HG02884 (cell line): ENCODE data around the gene SYNGR3.
A peak's percentile ranks its signal among the peaks of the same experiment; 100 is the strongest.
"Not testable (repeated sequence)": the region's sequence is repeated elsewhere in the genome, so short reads cannot be mapped to it uniquely, and the experiment has no call there.

ENCODE experiments used
- ATAC-seq: cut with Tn5 transposase; IDR thresholded peaks from one replicate; pipeline ENCODE4 v1.9.1; 2021; ENCODE audit warnings: mild to moderate bottlenecking, moderate library complexity; ENCODE audit not compliant: unreplicated experiment

Gene SYNGR3, protein sequence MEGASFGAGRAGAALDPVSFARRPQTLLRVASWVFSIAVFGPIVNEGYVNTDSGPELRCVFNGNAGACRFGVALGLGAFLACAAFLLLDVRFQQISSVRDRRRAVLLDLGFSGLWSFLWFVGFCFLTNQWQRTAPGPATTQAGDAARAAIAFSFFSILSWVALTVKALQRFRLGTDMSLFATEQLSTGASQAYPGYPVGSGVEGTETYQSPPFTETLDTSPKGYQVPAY

DNA sequence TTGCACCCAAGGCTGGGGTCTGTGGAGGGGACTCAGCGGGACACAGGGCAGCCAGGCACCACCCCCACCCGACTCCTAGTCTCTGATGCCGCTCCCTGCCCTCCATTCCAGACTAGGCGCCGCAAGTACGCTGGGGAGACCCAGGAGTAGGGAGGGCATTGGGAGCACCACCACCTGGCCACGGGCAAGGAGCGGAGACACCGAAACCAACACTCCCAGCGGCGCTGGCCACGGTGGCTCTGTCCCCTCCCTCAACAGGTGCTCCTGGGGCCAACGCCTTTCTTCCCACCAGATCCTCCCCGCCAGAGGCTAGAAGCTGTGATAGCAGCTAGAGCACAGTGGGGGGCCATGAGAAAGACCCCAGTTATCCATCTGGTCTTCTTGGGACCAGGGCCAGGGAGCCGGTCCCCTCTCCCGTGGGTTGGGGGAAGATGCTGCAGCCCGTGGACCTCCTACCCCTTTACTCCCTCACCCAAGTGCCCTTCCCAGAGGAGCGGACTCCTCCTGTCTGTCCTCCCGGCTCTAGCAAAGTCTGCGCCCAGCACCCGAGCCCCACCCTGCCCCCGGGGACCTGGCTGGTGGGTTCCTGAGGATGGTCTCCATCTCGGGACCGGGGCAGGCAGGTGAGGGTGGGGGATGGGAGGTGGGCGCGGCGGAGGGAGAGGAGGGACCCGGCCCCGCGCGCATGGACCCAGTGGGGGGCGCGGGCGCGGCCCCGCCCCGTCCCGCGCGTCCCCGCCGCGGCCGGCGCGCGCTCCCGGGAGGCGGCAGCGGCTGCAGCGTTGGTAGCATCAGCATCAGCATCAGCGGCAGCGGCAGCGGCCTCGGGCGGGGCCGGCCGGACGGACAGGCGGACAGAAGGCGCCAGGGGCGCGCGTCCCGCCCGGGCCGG lies at the start of gene SYNGR3:
TSS of gene SYNGR3 (plus strand) at position 762 of the 892 bp plus-strand sequence. CDS start 133 bp downstream, outside the sequence.
- no peak for ATAC-seq

DNA sequence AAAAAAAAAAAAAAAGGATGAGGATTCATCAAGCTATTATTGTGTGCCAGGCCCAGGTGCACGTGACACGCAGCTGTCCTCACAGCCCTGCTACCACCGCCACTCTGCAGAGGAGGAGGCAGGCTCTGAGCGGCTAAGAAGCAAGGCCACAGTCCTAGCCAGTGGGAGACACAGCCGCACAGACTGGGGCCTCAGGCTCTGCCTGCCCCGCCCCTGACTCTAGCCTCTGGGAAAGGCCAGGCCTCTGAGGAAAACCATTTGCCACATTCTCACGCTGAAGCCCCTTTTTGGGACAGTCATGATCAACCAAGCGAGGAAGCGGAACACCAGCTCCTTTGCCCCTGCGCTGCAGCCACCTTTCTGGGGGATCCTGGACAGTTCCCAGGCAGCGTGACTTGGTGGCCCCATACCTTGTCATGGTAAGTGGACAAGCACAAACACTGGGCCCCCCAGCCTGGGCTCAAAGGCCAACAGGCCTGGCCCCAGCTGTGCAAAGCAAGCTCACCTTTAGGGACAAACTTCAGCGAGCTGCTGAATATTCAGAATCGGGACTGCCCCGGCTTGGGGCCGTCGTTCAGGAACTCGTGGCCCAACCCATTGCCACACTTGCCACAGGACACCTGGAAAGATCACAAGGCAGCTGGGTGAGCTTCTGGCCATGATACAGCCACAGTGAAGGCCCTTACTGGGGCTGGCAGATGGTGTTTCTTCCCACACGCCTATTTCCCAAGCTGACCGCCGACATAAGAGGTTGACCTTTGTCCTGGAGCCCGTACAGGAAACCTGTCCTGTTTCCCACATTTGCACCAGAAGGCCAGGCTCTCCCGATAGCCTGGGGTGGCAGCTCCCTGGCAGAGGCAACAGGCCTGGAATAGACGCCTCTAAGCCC lies 49.3 kb upstream of the SYNGR3 start:
- no peak for ATAC-seq

- ATAC-seq: no peak
These were observed 48.4 kb upstream of the SYNGR3 start for GRCh38 chr16:1941162-1942046.

DNA sequence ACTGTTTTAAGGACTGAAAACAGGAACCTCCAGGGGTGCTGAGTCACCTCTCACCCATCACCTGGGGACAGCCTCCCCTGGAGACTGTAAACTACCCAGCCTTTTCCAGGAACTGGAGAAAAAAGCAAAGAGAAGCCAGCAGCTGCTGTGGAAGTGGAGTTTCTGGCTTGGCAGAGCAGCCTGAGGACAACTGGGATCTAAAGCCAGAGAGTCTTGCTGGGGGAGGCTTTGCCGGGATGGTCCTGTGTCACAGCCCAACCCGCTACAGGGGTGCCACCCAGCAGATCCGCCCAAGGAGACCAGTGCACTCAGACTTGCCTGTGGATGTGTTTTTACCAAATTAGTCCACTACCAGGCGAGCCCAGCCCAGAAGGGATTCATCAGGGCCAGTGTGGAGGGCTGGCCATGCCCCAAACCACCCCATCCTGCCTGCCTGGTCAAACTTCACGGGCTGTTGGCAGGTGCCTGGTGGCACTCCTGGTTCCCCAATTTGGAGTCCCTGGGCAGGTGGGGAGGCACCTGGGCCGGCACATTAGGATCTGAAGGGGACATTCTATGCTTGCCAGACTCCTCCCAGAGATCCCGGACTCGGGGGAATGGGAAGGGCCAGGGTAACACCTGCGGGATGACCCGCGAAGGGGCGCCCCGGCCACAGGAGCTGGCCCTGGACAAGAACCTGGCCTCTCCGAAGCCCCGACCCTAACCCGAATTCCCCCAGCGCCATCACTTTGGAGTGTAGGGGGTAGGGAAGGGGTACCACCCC lies 47.5 kb upstream of the SYNGR3 start:
- no peak for ATAC-seq

- ATAC-seq: peak; percentile 92
These were observed 46.7 kb upstream of the SYNGR3 start, which contains the start of gene MSRB1 for GRCh38 chr16:1942810-1943726. TSS of gene MSRB1 (minus strand) at chr16:1943199. CDS start at chr16:1943156, 43 bp downstream.

DNA sequence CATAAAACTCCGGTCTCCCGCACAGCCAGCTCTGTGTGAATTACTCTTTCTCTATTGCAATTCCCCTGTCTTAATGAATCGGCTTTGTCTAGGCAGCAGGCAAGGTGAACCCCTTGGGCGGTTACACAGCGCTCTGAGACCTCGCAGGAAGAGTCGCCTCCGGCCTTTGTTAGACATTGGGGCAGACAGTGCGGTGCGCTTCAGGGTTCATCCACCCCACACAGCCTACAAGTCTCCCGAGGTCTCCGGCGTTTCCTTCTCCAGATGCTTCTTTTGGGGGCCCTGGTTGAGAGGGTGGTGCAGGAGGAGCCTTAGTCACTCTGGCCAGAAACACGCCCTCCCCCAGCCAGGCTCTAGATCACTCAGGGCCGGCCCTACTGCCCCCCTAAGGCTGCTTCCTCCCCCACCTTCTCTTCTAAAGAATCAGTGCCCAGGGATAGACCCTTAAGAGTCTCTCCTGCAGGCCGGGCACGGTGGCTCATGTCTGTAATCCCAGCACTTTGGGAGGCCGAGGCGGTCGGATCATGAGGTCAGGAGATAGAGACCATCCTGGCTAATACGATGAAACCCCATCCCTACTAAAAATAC lies 45.1 kb upstream of the SYNGR3 start:
- ATAC-seq: no peak

GRCh38 chr16:1945559-1946391 lies 44.0 kb upstream of the SYNGR3 start:
- ATAC-seq: no peak

DNA sequence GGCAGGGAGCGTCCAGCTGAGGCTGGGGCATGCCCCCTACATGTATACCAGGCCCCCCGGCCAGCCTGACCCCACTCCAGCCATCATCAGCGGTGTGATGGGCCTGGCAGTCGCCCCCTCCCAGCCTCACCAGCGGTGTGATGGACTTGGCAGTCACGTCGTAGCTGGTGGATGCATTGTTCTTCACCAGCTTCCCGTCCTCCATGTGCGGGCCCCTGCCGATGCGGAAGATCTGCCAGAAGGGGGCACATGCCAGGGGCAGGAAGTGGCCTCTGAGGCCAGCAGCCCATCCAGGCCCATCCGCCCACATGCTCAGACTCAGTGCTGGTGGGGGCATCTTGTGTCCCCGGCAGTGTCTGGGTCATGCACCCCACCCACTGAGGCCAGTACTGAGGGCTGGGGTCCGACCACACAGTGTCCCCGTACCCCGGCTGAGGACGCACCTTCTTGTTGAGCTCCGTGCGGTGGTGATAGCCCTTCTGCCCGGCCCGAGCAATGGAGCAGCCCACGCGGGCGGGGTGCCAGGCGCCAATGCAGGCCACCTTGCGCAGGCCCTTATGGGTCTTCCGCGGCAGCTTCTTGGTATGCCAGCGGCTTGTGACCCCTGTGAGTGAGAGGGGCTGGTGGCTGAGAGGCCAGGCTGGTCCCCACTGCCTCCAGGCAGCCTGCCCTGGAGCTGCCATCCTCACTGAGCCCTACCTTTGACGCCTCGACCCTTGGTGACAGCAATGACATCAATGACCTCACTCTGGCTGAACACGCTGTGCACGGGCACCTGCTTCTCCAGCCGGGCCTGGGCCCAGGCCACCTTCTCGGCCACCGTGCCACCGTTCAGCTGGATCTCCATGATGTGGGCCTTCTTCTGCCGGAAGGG lies 43.0 kb upstream of the SYNGR3 start:
- ATAC-seq: no peak

DNA sequence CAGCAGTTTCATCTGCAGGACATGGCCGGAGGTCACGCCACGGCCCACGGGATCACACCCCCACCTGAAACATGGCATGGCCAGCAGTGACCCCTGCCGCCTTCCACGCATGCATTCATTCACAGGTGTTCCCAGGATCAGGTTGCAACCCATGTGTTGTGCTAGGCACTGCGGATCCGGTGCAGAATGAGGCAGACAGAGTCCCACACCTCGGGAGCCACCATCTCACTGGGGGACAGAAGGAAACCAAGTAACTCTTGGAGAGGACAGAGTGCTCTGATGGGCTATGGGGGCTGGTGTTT lies 42.5 kb upstream of the SYNGR3 start:
- no peak for ATAC-seq

GRCh38 chr16:1949507-1949906 lies 40.3 kb upstream of the SYNGR3 start:
- no peak for ATAC-seq

- ATAC-seq: no peak
These were observed 39.7 kb upstream of the SYNGR3 start for GRCh38 chr16:1950047-1950446.

GRCh38 chr16:1950559-1950958 lies 39.2 kb upstream of the SYNGR3 start:
- no peak for ATAC-seq

GRCh38 chr16:1953734-1954133 lies 36.0 kb upstream of the SYNGR3 start:
- no peak for ATAC-seq

- not testable (repeated sequence) for ATAC-seq
These were observed 32.2 kb upstream of the SYNGR3 start for GRCh38 chr16:1957434-1958142.

GRCh38 chr16:1958143-1958491 lies 31.7 kb upstream of the SYNGR3 start:
- not testable (repeated sequence) for ATAC-seq
